GM21515 (cell line): Measurements from ENCODE around the gene DHRS12.
A peak's percentile ranks its signal among the peaks of the same experiment; 100 is the strongest.

Experiments used
- ATAC-seq: cut with Tn5 transposase; IDR thresholded peaks from one replicate; pipeline ENCODE4 v1.9.1; 2021; ENCODE audit not compliant: unreplicated experiment

The DHRS12 gene, protein sequence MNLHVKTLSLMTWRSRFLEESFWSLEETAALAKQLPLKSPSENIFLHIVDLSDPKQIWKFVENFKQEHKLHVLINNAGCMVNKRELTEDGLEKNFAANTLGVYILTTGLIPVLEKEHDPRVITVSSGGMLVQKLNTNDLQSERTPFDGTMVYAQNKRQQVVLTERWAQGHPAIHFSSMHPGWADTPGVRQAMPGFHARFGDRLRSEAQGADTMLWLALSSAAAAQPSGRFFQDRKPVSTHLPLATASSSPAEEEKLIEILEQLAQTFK

DNA sequence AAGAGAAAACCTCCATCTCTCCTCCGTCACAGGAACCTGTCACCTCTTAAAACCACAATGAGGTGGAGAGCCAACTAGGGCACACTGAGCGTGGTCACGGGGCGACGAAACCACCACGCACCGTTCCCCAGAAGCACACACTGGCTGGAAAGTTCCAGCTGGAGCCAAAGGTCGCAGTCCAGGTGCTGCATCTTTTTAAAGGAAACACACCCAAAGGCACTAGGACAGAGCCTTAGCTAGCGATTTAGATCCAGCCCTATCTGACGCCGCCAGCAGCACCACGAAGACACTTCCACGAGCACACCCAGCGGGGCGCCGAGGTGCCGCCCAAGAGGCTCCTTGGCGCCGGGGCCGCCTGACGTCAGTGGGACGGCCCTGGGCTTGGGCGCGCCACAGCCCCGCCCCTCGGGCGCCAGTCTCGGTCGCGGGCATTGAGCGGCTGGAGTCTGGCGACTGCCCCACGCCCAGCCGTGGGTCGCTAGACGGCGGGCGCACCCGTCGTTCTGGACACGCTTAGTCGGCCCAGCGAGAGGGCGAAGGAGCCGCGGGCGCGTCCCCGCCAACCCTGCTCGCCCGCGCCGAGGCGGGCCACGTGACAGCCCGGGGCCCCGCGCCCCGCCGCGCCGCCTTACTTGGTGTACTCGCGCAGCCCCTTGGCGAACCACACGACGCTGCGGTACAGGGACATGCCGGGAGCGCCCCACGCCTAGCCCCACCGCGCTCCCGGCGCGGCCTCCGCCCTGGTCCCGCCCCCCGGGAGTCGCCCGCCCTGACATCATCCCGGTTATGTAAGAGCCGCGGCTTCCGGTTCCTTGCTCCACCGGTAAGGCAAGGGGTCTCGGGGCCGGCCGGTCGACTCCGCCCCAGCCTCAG lies at the start of gene DHRS12:
DHRS12 (minus strand) TSS at position 742 of the 873 bp plus-strand sequence. CDS start 4,504 bp downstream, outside the sequence.
- ATAC-seq = peak; percentile 87

DNA sequence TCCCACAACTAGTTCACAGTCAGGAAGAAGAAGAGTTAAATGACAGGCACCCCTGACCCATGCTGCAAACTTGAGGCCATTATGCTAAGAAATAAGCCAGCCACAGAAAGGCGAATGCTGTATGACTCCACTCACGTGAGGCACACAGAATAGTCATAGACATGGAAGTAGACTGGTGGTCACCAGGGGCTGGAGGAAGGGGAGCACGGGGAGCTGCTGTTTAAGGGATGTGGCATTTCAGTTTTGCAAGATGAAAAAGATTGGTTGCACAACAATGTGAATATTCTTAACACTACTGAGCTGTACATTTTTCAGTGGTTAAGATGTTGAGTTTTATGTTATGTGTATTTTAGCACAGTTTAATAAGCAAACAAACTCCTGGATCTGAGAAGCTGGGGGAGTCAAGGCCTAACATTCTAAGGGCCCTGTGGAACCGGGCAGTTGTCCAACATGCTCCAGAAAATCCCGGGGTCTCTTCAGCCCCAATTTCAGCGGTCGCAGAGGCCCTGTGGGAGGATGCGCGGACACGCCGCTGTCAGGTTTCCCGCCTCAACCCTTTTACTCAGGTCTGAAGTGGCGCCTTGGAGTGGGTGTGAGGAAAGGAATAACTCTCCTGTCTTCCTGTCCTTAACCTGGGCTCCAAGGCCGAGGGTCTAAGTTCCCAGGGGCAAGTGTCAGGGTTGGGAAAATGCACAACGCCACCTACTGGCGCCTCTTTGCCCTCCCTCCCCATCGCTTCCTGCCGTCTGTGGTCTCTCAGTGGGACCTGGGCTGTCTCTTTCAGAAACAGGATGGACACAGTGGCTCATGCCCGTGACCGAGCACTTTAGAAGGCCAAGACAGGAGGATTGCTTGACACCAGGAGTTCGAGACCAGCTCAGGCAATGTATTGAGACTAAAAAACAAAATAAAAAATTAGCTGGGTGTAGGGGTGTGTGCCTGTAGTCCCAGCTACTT lies 45.5 kb upstream of the DHRS12 start:
- no peak for ATAC-seq

DNA sequence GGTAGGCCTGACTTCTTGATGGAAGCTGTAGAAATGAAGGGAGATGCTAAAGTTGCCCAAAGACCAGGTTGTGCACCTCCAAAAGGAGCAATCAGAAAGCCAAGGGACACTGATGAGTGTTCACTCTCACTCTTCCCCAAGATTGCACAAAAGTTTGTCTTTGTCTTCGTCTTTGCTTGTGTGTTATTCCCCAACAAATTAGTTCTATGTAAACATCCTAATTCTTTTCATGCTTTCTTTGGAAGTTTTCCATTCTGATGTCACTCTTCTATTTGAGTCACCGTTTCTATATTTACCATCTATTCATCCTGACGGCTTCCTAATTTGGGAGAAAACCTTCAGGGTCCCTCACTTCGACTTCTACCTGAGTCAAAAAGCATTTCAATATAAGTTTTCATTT lies 44.7 kb upstream of the DHRS12 start:
- no peak for ATAC-seq

DNA sequence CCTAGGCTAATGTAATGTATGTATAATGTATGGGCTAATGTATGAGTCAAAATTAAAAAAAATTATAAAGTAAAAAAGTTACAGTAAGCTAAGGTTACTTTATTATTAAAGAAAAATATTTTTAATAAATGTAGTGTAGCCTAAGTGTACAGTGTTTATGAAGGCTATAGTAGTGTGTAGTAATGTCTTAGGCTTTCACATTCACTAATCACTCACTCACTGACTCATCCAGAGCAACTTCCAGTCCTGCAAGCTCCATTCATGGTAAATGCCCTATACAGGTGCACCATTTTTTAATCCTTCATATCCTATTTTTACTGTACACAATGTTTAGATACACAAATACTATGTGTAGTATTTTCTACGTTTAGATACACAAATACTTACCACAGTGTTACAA lies 42.8 kb upstream of the DHRS12 start:
- ATAC-seq = no peak

DNA sequence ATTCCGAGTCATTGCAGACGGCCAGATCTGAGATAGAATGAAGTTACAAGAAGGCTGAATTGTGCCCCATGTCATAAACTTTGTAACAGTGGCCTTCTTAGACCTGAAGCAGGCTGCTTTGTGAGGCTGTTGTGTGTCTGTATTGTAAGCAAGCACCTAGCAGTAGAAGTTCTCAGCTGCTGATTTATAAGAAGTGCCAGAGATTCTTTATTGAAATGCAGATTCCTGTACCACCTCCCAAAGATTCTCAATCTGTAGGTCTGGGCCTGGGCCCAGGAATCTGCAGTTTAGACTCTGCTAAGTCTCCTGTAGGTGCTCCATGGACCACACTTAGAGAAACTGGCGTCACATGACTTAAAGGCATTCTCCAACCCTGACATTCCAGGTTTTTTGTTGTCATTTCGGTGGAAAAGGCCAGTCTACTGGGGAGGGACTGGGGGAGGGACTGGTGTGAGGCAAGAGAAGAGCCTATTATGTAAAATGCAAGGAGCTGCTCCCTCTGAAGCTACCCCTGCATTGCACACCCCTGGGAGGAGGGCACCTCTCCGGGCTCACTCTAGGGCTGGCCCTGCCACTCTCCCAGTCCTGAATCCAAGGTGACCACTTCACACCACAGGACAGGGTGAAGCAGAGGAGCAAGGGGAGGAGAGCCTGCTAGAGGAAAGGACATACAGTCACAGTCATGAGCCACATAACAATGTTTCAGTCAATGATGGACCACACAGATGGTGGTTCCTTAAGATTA lies 41.8 kb upstream of the DHRS12 start:
- no peak for ATAC-seq

DNA sequence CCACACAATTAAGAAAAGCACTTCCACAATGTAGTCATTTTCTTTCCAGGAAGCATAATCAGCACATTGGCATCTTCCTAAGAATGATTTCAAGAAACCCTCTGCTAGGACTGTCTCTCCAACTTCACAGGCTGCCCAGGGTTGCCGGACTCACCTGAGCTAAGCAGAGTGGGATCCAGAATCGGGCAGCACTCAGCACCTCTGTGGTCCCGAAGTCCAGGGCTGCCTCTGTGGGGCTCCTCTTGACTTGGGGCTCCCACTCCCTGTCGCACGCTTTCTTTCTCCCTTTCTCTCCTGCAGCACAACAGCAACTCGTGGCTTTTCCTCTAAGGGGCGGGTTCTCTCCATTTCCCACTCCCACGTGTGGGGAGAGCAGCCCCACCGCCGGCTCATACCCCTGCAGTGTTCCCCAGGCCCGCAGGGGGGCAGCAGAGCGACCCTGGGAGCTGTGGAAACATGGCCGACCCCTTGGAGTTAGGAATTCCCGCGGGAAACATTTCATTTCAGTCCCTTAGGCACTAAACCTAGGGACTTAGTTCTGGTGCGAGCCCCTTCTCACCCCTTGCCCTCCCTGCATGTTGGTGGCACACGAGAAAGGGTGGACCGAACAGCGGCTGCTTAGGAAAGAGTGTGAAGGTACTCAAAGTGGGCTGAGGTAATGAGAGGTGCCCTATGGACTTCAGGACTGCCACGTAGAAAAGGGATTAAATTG lies 41.1 kb upstream of the DHRS12 start, which contains the start of gene TMEM272:
TMEM272 (minus strand) TSS at position 316 of the 712 bp plus-strand sequence. CDS start 6,647 bp downstream, outside the sequence.
- no peak for ATAC-seq

DNA sequence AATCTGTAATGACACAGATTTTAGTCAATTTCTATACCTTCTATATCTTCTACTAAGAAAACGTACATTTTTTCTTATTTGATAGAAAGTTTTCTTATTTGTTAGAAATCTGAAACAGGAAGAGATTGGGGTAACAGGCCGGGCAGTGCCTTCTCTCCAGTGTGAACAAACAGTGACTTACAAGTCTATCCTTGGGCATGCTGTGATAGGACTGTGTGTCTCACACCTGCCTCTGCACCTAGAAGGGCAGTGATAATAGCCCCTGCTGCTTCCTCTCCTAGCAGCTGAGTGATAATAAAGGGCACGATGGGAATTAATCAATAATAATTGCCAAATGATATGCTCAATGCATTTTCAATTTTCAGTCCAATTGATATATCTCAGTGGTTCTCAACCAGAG lies 39.6 kb upstream of the DHRS12 start:
- no peak for ATAC-seq

DNA sequence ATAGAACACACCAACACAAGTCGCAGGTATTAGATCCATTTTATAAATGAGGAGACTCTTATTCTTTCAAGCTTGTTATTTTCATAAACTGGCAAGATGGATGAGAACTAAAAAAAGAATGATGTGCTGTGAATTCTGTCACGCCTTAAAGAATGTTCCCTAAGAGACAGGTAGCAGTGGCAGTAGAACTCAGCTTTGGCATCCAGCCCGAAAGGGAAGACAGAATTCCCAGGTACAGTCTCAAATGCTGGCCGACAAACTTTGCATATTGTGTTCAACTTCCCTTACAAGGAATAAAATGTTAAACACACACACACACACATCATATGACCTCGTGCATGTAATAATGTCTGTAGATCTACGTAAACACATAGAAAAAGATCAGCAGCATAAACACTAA lies 37.8 kb upstream of the DHRS12 start:
- ATAC-seq = no peak

DNA sequence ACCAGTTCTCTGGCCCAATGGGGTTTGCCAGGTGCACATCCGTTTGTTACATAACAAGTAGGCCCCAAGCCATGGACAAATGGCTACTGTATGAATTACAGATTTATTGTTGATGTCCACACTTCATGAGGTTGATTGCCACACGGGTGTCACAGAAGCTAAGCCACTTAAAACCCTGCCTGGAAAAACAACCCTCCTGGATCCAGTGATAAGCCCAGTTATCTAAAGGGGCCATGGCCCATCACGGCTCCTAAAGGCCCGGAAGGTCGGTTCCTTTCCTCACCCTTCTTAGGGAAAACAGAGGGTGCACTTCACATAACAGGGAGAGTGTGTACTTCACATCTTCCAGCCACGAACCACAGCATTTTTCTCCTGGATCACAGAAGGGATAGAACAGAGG lies 37.0 kb upstream of the DHRS12 start:
- ATAC-seq = no peak

DNA sequence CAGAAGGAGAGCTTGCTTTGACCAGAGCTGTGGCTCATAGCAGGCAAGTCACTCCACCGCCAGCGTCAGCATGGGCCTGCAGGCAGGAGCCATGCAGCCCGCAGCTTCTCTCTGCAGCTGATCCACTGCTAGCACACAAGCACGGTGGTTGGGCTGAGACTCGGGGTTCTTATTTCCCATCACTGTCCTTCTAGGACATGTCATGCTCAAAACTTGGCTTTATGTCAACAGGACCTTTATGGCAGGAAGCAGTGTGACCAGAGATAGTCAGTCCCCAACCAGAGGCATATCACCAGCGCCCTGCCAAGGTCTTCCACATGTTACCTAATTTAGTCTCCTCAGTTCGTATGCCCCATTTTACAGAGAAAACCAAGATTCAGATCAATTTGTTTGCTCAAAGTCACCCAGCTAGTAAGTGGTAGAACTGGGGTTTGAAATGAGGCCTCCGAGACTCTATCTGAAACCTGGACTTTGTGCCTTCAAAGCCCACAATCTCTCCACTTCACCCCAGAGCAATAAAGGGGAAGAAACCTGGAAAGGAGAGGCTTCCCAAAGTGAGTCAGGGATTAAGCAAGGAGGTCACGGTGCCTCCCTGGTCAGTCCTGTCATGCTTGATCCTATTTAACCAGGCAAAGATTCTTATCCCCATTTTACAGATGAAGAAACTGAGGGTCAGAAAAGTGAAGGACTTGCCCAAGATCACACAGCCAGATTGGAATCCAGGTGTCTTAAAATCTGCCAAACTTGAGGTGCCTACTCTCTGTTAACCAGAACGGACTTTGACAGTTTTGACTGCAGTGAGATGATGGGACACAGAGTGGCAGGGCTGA lies 36.0 kb upstream of the DHRS12 start:
- no peak for ATAC-seq

DNA sequence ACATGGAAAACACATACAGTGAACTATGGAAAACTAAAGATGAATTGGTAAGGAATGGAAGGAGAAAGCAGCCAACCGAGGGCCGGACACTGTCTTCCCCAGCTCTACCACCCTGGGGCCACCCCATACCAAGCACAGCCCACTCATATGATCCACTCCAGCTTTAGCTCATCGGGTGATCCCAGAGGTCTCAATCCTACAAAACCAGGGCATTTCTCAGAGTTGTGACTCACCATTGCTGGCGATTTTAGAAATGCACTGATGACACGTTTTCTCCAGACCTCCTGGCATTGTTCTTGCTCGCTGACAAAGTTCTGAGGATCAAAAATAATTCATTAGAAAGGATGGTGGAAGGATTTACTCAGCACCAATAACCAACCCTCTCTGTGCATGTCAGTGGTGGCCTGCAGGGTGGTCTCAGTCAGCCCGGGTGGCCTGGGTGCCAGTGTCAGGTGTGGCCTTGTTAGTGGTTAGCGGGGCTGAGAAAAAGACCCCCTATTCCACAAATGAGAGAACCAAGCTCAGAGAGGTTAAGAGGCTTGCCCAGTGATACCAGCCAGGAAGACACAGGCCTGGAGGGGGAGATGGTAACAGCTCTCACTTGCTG lies 34.4 kb upstream of the DHRS12 start:
- ATAC-seq = no peak

DNA sequence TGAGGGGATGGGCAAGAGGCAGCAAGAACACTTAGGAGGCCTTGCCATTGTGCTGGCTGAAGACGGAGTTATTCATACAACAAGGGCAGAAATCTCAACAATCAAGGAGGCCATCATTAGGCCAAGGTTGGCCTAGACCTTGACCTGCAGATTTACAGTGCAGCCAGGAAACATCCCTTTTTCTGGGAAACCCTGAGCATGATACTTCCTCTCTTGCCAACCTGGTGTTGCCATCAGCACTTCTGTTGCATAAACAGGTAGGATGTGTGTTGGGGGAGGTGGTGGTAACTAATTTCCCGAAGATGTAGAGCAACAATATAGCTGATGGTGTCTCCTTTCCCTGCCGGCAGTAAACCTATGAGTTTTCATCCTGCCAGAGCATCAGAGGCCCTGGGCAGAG lies 33.1 kb upstream of the DHRS12 start:
- ATAC-seq = no peak

DNA sequence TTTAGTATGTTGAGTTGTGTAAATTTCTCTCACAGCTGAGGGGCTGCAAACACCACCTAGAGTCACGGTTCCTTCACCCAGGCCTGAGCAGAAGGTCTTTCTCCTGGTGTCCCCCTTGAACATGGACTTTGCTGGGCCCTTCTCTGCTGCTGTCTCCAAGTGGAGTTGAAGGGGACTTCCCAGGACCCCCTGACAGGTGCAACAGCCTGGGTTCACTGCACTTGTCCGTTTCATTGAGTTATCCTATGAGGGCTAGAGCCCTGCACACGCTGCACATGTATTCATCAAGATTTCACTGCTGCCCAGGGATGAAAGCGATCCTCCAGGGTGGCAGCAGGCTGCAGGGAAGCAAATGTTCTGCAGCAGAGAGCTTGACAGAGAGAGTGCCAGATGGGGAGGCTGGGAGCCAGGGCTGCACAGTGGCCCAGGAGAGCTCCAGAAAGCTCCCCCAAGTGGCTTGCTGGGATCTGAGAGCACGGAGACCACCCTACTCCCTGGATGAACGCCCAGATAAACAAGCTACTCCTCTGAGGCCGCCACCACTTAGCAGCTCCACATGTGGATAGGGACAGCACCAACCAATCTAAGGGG lies 30.7 kb upstream of the DHRS12 start:
- ATAC-seq = no peak

DNA sequence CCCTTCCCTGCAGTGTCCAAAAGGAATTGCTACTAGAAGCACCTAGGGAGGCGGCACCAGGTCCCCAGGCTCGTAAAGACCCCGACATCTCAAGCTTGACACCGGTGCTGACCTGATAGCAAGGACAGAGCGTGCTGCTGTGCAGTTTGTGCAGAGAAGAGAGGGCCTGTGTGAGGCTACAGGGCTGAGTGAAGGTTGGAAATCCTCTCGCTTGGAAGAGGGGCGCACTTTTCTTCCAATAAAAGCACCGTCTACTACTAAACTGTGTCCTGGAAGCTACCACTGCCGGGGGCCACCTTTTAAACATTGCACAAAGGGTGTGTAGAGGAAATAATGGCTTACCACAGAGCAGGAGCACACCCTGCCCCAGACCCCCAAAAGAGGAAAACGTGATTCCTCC lies 30.0 kb upstream of the DHRS12 start:
- ATAC-seq = no peak

DNA sequence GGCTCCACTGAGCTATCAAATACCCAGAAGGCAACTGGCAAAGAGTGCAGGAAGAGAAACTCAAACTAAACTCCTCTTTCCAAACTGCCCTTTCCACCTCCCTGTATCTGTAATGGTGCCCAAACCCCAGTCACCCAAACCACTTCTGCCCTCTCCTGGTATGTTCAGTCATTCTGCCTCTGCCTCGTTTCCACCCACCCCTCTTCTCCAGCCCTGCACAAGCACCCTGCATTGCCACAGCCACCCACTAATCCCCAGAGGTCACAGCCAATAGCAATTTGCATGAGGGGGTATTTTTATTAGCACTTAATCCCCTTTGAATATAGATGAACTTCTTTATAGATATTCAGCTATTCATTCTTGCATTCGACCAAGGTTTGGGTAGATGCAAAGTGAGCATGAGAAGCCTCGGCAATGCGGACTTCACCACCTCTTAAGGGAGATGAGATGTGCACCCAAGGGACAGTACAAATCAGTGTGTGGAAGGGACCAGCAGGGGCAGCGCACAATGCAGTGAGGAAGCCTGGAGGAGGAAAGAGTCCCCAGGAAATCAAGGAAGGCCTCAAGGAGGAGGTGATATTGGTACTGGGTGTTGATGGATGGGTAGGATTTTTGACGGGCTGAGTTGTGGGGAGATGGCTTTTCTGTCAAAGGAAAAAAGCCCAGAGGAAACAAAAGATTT lies 28.6 kb upstream of the DHRS12 start:
- no peak for ATAC-seq

DNA sequence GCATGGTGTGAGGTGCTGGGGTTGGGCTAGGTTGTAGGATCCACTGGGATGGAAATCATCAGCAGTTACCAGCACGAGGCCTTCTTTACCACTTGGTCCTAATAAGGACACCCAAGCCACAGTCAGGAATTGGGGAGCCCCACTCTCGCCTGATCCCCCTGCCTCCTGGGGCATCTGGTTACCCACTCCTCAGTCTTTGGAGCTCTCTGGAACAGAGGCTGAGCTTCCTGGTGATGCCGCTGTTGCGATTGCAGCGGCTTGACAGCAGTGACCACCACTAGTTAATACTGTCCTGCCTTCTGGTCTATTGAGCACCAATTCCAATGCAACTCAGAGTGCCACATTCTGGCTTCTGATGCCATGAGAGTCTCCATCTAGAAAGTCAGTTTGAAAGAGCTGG lies 27.6 kb upstream of the DHRS12 start:
- no peak for ATAC-seq

DNA sequence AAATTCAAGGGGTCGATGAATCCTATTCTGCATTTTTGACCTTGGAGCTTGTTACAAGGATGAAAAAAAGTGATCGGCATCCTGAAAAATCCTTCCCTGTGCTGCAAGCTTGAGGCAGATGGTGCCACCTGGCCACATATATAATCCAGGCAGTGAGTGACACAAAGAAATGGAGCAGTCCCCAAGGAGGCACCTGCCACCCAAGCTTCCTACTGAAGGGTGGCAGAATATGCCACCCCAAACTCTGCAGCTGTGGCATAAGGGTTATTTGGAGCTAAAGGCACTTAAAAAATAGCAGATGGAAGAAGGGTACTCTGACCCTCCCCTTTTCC lies 25.6 kb upstream of the DHRS12 start:
- no peak for ATAC-seq
